Hippocampal formation (tissue), 2 donors: Measurements from ENCODE around the gene BTF3.
"Not testable (repeated sequence)": the region's sequence is repeated elsewhere in the genome, so short reads cannot be mapped to it uniquely, and the experiment has no call there.

Experiments used
- DNase-seq, 2 donors: peaks; one replicate each; lab custom pipeline; 2025; lab: John Stamatoyannopoulos, UW

BTF3 gene

GRCh38 chr5:73486119-73486899, 11.9 kb upstream of the BTF3 start:
- no peak for DNase-seq

GRCh38 chr5:73487257-73487656, 11.0 kb upstream of the BTF3 start:
- DNase-seq = not testable (repeated sequence)

GRCh38 chr5:73487815-73488214, 10.4 kb upstream of the BTF3 start:
- DNase-seq = no peak

DNA sequence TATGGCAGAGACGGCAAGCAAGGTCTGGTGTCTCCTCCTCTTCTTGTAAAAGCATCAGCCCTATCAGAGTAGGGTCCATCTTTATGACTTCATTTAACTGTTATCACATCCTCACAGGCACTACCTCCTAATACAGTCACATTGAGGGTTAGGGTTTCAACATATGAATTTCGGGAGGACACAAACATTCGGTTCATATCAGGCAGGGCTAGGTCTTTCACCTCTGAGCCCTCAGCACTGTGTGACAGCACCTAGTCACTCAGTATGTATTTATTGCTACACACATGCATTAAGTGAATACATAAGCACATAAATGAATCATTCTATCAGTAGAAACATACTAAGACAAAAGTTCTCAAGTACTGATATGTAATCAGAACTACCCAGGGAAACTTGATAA, 9.4 kb upstream of the BTF3 start:
- no peak for DNase-seq

- no peak for DNase-seq
These were observed 8.2 kb upstream of the BTF3 start for GRCh38 chr5:73490088-73490487.

GRCh38 chr5:73491155-73491554, 7.1 kb upstream of the BTF3 start:
- DNase-seq = no peak

DNA sequence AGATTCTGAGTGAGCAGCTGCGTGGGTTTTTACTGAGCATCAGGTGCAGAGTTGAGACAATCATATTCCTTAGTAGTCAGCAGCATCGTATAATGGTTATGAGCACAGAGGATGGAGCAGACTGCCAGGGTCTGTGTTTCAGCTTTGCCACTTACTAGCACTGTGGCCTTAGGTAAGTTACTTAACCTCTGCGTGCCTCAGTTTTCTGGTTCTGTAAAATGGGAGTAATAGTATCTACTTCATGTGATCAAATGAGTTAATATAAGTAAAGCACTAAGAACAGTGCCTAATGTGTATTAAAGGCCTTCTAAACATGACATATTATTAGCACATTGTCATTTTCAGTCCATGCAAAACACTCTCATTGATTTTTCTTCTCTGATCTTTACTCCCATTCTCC, 4.8 kb upstream of the BTF3 start:
- DNase-seq = no peak

- no peak for DNase-seq
These were observed 3.5 kb upstream of the BTF3 start for GRCh38 chr5:73494721-73495120.

DNA sequence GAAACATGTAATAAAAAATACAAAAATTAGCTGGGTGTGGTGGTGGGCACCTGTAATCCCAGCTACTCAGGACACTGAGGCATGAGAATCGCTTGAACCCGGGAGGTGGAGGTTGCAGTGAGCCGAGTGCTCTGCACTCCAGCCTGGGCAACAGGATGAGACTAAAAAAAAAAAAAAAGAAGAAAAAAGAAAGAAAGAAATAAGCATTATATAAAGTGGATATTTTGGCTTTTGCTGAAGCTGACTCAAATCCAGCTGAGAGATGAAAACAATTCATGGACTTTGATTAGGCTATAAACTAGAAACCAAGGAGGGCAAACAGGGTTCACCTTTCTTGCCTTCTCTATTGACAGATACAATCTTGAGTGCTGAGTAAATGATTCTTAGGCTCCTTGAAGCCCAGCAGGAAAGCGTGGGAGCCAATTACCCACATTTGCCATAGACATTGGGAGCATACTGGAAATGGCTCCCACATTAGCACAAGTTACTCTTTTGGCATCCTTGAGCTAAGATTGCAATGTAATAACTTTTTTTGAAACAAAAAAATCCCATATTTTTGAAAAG, 2.4 kb upstream of the BTF3 start:
- DNase-seq = no peak

- peak in 1 of 2 donors; percentile 17 for DNase-seq
These were observed 1.2 kb upstream of the BTF3 start for GRCh38 chr5:73496984-73497457.

GRCh38 chr5:73497497-73498056, 665 bp upstream of the BTF3 start:
- no peak for DNase-seq

DNA sequence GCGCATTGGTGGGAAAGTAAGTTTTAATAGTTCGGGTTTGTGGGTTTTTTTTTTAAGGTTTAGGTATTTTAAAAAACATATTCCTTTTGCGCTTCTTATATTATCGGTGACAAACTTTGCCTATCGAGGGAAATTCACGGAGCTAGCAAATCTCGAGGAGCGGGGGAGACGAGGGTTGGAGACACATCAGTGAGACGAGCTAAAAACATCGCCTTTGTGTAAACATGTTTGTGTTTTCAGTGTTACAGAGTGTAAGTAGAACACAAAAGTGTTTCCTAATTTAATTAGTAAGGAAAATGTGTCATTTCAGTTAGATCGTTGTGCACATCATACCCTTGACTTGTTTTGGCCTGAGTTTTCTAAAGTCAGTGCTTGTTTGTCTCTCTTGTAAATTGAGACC, 945 bp downstream of the BTF3 start:
- no peak for DNase-seq

DNA sequence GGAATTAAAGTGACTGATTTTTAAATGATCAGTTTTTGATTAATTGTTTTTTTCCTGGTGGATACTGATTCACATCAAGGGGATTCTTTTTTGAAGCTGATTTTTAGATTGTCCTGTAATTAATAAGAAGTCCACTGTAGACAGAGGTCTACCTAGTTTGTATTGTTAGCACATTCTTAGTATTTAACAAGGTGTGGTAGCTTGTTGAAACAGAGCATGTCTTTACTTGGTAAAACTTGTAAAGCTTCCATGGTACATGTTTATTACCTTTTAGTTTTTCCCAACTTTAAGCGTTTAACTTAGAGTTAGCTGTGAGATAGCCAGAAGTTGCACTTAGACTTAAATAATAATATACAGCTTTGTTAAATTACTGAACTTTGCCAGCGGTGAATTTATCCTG, 1.5 kb downstream of the BTF3 start:
- DNase-seq = no peak

DNA sequence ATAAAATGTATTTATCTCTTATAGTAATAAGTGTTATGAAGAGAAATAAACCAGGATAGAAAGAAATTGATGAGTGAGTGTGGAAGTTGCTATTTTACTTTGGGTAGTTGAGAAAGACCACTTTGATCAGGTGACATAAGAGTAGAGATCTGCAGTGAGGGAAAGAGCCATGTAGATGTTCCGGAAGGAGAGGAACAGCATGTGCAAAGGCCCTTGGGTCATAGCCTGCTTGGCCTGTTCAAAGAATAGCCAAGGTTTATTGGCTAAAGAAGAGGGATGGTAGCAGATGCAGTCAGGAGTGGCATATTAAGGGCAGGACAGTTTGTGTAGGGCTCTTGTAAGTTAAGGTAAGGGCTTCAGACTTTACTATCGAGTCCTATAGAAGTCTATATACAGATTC, 3.2 kb downstream of the BTF3 start:
- no peak for DNase-seq

DNA sequence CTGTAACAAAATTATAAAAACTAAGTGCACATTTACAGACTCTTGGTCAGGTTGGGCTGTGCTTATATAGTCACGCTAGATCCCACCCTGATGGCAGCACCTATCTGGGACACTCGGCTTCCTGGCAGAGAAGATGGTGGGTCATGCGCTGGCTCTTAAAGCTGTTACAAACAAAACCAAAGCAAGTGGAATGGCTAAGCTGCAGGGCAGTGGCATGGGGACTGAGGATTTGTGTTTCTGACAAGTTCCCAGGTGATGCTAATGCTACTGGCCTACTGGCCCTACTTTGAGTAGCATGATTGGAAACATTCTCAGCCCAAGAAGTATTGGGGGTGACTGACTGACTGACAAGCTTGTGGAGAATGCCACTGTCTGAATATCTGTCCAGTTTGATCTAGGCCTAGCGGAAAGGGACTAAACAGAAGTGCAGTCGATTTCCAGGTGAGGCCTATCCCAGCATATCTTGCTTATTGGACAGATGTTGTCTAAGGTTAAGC, 8.3 kb downstream of the BTF3 start:
- DNase-seq = no peak

GRCh38 chr5:73507062-73507461, 8.8 kb downstream of the BTF3 start:
- DNase-seq = no peak

DNA sequence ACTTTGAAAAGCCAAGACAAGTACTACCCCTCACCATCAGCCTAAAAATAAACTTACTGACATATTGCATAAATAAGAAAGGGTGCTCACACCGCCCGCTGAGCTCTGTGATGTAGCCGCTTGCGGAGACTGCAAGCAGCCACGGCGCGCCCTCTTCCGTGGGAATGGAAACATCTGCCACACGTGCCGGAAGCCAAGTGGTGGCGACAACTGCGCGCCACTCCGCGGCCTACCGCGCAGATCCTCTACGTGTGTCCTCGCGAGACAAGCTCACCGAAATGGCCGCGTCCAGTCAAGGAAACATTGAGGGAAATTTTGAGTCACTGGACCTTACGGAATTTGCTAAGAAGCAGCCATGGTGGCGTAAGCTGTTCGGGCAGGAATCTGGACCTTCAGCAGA, 10.3 kb downstream of the BTF3 start:
- DNase-seq = not testable (repeated sequence)

- DNase-seq = no peak
These were observed 15.8 kb downstream of the BTF3 start for GRCh38 chr5:73513996-73514395.

DNA sequence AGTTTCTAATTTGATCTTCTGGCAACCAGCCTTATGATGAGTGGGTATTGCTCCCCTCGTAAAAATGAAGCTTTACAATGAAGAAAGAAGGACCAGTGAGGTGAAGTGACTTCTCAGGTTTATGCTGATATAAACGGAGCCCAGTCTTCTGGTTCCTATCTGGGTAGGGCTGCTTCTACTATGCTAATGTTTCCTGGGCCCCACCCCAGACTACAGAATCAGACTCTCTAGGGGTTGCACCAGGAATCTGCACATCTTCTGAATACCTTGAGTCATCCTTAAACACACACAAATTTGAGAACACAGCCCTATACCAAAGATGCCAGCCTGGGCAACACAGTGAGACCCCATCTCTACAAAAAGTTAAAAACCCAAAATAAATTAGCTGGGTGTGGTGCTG, 16.2 kb downstream of the BTF3 start:
- no peak for DNase-seq

- no peak for DNase-seq
These were observed 17.0 kb downstream of the BTF3 start for GRCh38 chr5:73515232-73515631.

- peak; percentile 24 to 66 for DNase-seq
These were observed 21.5 kb downstream of the BTF3 start for GRCh38 chr5:73519531-73520283.

GRCh38 chr5:73522989-73523388, 24.7 kb downstream of the BTF3 start:
- no peak for DNase-seq
